DND-41 (cell line): ENCODE results near the gene SLITRK5.

Experiments
- CTCF ChIP-seq: IDR thresholded peaks from 2 replicates; pipeline ENCODE4 v1.5.1; 2012; ENCODE audit warnings: borderline replicate concordance, low read length, moderate library complexity, mild to moderate bottlenecking; ENCODE audit not compliant: poor library complexity, severe bottlenecking; ENCODE audit errors: extremely low read depth
- EZH2 ChIP-seq: IDR thresholded peaks from 3 replicates; pipeline ENCODE4 v1.6.1; 2012; ENCODE audit warnings: borderline replicate concordance, low read depth, mild to moderate bottlenecking, moderate library complexity, low read length, inconsistent platforms; ENCODE audit not compliant: severe bottlenecking

DNA sequence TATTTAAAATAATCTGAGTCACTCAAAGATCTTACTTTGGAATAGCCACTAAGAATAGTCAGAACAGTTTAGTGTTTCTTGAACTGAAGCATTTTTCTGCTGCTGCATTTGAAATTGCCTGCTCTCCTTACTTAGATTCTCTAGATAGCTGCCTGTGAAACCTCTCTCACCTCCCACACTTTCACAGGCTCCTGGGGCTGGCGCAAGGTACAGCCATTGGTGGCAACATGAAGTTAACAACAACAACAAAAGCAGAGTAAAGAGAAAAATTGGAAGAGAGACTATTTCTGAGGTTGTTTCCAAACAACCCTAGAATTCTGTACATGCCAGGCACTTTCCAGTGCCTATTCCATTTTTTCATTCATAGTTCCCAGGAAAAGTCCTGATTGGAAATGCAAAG, 25.3 kb downstream of the SLITRK5 start:
- TF ChIP-seq CTCF (no peak), EZH2 (no peak)
